H54 (cell line): Measurements from ENCODE around the gene BRD8.

Experiments used
- DNase-seq: peaks from one replicate; pipeline ENCODE4 v3.0.0; 2011; ENCODE audit warnings: low spot score, mixed read lengths; ENCODE audit not compliant: insufficient read length
- FAIRE-seq: peaks from 3 replicates; lab custom pipeline; 2011; peaks lifted over from hg19 to GRCh38; lab: Jason Lieb, UNC
- POLR2A ChIP-seq: IDR thresholded peaks from 2 replicates; pipeline ENCODE4 v1.6.1; 2011; ENCODE audit warnings: low read depth, mild to moderate bottlenecking, low read length

Gene BRD8

DNA sequence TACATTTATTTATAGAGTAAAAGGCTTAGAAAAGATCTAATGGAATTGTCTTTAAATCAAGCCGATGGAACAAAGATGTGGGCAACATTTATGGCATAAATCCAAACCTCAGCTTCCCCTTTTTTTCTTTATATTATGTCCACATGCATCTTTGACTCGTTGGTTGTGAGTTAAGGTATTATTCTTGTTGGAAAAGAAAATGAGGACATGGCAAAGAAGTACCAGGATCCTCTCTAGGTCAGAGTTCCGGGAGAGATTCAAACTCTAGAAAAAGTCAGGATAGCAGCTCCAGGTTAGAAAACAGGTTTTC lies 38.7 kb downstream of the BRD8 start:
- no peak for TF ChIP-seq POLR2A
- DNase-seq (no peak), FAIRE-seq (no peak)

DNA sequence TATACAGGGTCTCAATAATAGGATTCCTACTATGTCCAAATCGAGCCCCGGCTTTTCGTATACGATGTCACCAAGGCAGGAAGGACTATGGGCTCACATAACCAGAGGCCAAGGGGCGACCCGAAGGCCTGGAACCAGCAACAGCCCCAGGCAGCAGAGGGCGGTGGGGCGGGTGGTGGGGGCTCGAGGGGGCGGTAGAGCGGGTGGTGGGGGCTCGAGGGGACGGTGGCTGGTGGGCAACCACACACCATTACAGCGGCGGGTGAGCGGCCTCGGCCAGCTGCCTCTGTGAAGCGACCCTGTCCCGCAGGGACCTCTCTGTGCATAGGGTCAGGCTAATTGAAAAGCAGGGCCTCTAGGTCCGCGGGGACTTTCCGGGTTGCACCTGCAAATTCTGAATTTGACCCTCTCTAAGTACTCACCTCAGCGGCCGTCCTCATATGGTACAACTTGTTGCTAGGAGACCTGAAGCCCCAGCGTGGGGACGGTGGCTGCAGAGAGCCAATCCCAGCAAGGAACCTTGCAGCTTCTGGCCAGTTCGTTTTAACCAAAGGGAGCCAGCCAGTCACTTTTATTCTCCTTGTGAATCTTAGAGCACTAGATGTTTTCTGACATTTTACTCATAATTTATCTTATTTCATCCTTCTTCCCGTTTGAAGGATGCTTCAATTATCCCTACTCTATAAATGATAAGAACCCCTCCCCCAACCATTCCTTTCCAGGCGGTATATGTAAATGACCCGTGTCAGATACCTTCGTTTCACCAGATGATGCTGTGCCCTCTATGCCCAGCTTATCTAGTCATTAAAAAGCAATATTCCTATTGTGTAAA lies 39.3 kb downstream of the BRD8 start, which contains the start of gene NME5:
TSS of gene NME5 (minus strand) at position 480 of the 832 bp plus-strand sequence. CDS start 648 bp downstream, outside the sequence.
- no peak for FAIRE-seq
- no peak for TF ChIP-seq POLR2A
- no peak for DNase-seq

DNA sequence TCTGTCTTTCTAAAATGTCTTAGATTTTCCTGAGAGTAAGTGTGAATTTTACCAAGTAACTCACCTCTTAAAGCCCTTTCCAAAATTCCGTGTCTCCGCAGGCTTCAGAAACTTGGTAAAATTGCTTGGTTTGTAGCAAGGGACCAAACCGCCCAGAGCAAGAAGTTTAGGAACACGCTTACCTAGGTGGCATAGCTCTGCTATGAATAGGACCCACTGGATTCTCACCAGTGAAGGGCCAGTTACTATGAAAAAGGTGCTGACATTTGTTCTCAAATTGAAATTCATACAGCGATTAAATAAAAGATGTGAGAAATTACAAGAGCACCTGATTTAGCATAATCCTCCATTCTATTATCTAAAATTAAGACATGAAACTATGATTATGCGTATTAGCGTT lies 45.9 kb downstream of the BRD8 start:
- no peak for FAIRE-seq
- no peak for TF ChIP-seq POLR2A
- DNase-seq, result no peak

DNA sequence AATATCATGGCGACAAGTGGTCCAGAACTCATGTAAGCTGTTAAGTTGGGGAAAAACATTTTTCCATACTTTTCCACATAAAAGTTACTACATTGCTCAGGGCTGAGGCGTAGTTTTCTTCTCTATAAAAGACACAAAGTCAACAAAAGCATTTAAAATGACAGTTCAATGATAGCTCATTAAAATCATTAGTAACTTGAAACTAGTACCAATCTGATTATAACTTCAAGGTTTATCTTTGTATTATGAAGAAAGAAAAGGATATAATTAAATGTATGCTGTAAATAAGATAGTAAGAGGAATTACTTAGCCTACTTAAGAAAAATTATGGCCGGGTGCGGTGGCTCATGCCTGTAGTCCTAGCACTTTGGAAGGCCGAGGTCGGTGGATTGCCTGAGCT lies 49.1 kb downstream of the BRD8 start:
- no peak for DNase-seq
- no peak for TF ChIP-seq POLR2A
- FAIRE-seq, result no peak

DNA sequence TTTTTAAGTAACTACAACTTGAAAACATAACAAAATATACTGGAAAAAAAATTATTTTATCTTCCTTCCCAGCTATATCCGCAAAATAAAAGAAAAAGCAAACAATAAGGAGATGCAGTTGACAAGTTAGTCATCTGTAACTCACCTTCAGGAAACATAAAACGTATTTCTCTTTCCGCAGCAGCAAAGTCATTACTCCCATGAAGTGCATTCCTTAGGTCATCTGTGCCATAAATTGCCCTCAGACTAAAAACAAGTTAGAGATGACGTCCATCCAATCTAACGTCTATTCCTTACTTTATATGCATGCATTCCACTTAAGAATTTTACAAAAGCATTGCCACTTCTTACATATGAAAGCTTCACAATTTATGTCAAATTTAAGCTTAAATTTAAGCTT lies 50.1 kb downstream of the BRD8 start:
- no peak for TF ChIP-seq POLR2A
- no peak for DNase-seq
- peak; percentile 69 for FAIRE-seq

DNA sequence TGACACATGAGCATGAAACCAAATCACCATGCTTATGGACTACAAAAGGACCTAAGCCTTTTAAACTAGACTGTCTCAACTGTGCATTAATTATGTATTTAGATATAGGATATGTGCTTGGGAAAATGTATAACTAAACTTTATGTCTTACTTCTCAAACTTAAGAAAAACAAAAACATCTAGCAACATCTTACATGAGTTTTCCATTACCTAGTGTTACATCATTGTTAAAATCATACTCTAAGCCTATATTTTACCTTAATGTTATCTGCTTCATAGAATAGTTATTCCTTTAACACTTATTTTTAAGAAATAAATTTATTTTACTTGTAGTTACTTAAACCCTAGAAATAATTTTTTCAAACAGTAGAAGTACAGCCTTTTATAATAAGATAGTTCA lies 63.2 kb downstream of the BRD8 start:
- TF ChIP-seq POLR2A, result no peak
- no peak for DNase-seq
- FAIRE-seq, result no peak

DNA sequence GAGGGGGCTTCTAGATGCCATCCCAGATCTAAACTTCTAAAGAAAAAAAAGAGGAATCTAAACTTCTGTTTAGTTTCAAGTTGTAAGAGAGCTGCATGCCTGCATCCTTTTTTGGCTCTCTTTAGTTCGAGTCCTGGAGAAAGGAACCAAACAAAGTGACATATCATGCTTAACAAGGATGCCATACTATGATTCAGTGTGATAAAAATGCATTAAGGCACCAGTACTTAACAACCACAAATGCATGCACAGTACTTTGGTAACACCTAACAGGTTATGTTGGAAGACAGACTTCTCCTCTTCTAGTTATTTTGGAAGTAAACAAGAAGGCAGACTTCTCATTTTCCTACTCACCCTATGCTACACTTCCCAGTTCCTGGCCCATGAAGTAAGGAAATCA lies 66.5 kb downstream of the BRD8 start:
- no peak for TF ChIP-seq POLR2A
- FAIRE-seq (peak; percentile 83), DNase-seq (no peak)

DNA sequence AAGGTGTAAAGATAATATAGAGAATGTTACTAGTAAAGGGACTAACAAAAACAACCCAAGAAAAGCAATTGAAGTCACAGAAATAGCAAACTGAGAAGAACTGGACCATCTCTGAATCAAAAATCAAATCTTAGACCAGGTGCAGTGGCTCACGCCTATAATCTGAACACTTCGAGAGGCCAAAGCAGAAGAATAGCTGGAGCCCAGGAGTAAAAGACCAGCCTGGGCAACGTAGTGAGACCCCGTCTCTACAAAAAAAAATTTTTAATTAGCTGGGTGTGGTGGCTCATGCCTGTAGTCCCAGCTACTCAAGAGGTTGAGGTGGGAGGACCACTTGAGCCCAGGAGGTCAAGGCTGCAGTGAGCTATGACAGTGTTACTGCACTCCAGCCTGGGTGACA lies 67.2 kb downstream of the BRD8 start:
- no peak for TF ChIP-seq POLR2A
- no peak for FAIRE-seq
- DNase-seq, result no peak

DNA sequence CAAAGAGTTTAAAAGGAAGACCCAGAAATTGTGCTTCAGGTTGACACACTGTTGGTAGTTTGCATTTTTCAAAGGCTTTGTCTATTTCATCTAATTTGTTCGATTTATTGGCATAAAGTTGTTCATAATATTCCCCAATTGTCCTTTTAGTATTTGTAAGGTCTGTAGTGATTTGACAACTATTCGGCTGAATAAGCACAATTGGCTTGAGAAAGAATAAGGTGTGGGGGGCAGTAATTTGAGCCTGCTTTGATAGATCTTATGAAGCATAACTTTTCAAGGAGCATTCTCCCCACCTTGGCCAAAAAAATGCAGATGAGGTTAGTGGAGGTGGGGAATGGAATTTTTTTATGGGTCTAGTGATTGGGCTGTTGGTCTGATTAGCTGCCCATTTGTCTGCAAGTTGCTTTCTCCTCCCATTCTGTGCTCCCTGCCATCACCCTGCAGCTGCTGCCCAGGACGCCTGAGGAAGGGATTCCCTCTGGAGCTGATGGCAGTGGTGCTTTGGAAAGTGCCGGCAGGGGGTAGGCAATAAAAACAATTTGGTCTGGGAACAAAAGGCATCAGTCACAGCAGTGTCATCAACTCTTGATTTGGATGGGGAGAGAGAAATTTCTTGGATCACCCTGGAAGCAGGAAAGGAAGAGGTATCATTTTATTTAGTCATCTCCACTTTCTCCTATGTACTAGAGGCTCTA lies 68.0 kb downstream of the BRD8 start:
- FAIRE-seq, result peak; percentile 68
- DNase-seq, result no peak
- TF ChIP-seq POLR2A, result no peak

DNA sequence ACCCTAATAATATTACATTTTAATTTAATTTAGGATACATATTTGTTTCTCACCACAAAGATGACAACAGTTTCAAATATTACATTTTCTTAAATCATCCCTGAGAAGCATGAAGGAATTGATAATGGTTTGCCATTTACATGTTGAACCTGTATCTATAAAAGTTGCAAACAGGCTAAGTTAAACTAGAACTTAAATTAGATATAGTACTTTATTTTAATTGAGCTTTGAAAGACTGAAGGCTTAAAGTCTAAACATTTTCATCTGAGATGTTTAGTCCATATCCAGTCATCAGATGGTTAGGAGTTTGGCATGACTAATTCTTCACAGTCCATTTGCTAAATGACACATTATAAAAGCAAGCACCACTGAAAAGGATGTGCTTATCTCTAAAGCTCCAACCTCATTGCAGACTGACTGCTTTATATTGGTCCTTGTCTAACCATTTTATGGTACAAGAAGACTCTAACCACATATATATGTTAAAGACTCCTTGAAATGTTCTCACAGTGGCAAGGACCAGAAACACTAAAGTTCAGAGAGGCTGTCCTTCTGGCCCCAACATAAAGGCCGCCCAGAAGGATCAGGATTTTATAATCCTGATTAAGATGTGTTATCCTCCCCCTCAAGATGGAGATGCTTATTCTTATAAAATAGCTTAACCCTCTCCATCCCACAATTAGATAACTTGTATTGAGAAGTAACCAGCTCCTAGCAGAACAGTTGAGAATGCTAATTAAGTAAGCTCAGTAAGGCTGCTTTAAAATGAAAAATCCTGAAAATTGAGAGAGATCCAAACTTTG lies 68.8 kb downstream of the BRD8 start:
- no peak for TF ChIP-seq POLR2A
- DNase-seq (no peak), FAIRE-seq (peak; percentile 15)

DNA sequence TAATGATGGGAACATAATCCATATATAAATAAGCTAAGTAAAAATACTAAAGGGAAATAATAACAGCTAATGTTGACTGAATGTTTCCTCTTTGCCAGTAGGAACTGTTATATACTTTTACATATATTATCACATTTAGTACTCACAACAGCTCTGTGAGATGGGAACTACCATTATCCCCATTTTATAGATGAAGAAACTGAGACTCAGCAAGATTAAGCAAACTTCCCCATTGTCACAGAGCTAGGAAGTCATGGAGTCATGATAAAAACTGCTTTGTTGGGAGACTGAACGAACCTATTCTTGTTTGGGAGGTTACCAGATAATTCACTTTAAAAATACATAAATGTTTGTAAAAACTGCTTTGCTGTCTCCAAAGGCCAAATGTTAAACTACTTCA lies 71.2 kb downstream of the BRD8 start:
- no peak for FAIRE-seq
- DNase-seq, result no peak
- no peak for TF ChIP-seq POLR2A

DNA sequence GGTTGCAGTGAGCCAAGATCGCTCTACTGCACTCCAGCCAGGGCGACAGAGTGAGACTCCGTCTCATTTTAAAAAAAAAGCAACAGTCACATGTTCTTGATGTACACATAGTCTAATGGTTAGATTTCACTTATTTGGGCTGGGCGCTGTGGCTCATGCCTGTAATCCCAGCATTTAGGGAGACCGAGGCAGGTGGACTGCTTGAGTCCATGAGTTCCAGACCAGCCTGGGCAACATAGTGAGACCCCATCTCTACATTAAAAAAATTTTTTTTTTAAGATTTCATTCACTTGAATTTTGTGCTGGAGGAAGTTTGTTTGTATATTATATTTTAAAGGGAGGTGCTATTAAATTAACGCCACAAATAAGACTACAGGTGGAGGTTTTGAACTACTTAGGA lies 72.7 kb downstream of the BRD8 start:
- FAIRE-seq (no peak), DNase-seq (no peak)
- no peak for TF ChIP-seq POLR2A

DNA sequence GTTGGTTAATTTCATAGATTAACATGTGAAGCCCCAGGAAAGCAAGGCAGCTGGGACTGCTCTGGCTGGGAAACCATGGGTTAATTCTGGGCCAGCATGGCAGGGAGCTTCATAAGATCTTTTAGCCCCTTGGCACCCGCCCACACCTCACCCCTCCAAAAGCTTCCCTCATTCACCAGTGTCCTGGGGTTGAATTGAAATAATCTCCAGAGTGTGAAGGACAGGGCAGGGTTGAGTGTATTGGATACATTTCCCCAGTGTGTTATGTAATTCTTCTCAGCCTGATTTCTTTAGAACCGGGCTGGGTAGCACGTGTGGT lies 75.2 kb downstream of the BRD8 start:
- FAIRE-seq (no peak), DNase-seq (no peak)
- TF ChIP-seq POLR2A, result no peak
